Fibroblast of skin of left quadriceps (primary cell): ENCODE results near the gene FUT2.
A peak's percentile ranks its signal among the peaks of the same experiment; 100 is the strongest.
"Not testable (repeated sequence)": the region's sequence is repeated elsewhere in the genome, so short reads cannot be mapped to it uniquely, and the experiment has no call there.

Experiments
- DNase-seq, 2 experiments: peaks; one replicate each; pipeline ENCODE4 v3.0.0-alpha.2; 2013; ENCODE audit warnings: low read depth in 2 of 2

The FUT2 gene

GRCh38 chr19:48670699-48671445 is 24.9 kb upstream of the FUT2 start:
- no peak for DNase-seq

GRCh38 chr19:48671446-48671995 is 24.2 kb upstream of the FUT2 start:
- DNase-seq = no peak

DNA sequence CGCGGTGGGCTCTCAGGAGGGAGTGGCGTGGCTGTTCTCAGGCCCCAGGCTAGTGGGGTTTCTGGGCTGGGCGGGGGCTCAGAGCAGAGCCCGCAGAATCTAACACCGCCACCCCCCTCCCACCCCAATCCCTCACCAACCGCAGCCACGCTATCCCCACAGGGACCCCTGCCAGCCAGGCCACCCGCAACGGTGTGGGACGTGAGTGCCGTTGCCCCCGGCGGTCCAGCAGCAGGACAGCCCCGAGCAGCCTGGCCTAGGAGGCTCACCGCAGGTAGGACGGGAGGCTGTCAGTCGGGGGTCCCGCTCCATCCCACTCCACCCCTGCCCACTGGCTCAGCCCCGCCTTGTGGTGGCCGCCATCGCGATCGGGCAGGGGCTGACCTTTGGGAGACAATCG is 22.8 kb upstream of the FUT2 start, which contains the start of gene NTN5:
Gene NTN5 (minus strand): TSS at position 24 of the 400 bp plus-strand sequence. CDS start 2,031 bp downstream, outside the sequence.
- DNase-seq = no peak

DNA sequence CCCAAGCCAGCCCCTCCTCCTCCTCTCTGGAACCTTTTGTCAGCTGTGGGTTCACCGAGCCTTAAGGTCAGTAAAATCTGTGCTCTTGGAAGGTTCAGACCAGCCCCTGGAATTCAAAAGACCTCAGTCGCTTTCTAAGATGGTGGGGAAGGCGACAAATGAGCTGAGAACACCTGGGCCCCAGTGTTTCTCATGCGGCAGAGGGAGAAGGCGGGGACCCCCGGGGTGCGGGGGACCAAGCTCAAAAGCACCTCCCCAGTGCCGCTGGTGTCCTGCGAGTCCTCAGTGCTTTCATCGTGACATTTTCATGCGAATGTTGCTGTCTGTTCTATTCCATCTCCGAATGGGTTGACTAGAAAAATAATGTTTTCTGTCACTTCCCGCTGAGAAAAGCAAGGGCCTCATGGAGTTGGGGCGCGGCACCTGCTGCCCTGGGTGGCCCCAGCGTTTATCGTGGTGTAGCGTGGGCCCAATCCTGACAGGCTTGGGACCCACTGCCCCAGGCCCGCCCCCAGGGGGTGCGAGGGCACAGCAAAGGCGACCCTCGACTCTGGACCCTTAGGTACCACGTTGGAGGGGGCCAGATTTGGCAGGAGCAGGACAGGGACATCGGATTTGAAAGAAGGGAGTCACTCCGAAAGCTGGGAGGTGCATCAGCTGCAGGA is 22.2 kb upstream of the FUT2 start:
- no peak for DNase-seq

- DNase-seq = no peak
Measured at GRCh38 chr19:48674216-48674809, 21.5 kb upstream of the FUT2 start.

DNA sequence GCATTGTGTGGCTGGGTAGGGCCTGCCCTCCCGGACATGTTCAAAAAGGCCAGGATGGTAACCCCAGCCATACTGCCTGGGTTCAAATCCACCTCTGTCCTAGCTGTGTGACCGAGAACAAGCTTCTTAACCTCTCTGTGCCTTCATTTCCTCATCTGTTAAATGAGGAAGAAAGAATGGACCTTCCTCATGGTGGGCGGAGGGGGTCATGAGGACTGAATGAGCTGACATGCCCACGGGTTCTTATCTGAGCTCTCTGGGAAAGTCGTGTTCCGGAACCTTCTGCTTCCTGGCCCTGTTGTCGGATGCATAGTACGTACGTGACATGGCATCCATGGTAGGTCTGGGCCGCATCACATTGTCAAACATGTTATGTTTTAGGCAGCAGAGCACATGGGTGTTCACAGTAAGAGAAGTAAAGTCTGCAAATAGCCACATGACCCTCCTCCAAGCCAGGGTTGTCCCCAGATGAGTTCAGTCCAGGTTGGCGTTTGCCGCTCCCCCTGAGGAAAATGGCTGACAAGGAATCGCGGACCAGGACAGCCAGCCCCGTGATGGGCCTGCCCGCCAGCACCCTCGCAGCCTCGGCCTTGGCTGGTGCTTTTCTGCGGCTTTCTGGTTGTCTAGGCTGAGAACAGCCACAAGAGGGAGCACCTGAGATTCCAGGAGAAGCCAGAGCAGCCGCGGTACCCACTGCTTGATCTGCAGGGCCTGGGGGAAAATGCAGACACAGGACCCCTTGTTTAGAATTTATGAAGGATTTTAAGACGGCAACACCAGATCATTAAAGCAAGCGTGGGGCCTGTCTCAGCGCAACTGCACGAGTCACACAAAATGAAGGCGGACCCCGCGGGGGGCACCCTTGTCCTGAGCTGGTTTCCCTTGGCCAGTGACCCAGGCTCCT is 20.6 kb upstream of the FUT2 start:
- peak; percentile 55 to 60 for DNase-seq

GRCh38 chr19:48676487-48676886 is 19.3 kb upstream of the FUT2 start:
- DNase-seq = no peak

- DNase-seq = no peak
Measured at GRCh38 chr19:48676887-48677286, 18.9 kb upstream of the FUT2 start.

DNA sequence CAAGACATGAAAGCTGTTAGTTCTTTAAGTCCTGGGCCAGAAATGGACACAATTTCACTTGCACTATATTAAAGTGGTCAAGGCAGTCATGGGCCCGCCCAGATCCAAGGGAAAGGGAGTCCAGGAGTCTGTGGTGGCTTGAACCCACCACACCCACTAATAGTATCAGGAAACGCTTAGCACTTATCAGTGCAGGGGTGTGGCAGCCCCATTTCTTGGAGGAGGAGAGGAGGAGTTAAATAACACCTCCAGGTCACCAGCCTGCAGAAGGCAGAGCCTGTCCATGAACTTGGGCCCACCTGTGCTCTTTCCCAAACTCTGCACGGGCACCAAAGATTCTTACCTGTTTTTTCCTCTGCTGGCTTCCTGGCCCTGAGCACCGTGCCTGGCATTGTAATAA is 17.6 kb upstream of the FUT2 start:
- no peak for DNase-seq

DNA sequence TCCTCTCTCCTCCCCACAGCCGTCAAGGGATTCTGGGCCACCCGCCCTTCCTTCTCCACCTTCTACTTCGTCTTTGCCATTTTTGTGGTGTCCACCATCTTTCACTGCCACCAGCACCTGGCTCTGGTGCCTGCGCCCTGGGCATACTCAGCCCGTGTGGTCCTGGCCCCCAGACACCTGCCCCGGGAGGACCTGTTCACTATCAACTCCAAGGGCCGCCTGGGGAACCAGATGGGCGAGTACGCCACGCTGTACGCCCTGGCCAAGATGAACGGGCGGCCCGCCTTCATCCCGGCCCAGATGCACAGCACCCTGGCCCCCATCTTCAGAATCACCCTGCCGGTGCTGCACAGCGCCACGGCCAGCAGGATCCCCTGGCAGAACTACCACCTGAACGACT is 15.8 kb upstream of the FUT2 start:
- not testable (repeated sequence) for DNase-seq

- DNase-seq = no peak
Measured at GRCh38 chr19:48680436-48681126, 15.2 kb upstream of the FUT2 start.

DNA sequence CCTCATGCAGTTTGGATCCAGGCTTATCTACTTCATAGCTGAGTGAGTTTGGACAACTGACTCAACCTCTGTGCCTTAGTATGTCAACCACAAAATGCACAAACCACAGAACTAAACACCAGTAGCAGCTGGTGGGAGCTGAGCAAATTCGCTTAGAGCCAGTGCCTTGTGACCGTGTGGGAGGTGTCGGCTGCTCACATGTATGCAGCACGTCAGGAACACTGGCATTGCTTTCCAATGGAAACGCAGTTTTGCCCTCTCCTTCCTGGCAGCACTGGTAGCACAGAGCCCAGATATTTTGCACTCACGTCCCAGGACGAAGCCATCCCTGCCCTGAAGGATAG is 14.7 kb upstream of the FUT2 start:
- no peak for DNase-seq

DNA sequence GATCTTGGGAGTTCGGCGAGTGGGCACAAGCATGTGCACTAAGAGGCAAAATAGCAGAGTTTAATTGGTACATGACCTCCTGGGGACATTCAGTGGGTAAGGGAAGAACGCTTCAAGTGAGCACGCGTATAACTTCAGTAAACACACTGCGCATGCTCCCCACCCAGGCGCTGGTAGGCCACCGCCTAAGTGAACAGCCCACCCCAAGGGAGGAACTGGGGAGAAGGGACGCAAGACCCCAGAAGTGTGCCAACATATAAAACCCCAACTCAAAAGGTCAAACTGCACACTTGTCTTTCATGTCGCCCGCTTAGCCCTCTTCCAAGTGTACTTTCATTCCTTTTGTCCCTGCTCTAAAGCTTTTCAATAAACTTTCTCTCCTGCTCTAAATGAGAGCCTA is 12.4 kb upstream of the FUT2 start:
- peak in 1 of 2 experiments; percentile 14 for DNase-seq

GRCh38 chr19:48685583-48685982 is 10.2 kb upstream of the FUT2 start:
- DNase-seq = no peak

DNA sequence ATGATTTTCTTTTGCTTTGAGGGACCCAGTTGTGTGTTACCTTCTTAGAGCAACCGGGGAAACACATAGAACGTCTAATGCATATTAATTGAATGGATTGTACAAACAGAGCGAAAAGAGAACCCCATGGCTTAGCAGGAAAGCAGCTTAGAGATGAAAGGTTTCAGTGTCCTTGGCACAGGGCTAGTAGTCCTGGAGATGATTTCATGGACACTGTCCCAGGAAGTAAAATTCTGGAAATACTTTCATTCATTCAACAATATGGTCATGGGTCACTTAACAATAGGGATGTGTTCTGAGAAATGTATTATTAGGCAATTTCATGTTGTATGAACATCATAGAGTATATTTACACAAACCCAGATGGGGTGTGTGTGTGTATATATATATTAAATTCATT is 9.7 kb upstream of the FUT2 start:
- DNase-seq = no peak

GRCh38 chr19:48686637-48687036 is 9.1 kb upstream of the FUT2 start:
- not testable (repeated sequence) for DNase-seq

DNA sequence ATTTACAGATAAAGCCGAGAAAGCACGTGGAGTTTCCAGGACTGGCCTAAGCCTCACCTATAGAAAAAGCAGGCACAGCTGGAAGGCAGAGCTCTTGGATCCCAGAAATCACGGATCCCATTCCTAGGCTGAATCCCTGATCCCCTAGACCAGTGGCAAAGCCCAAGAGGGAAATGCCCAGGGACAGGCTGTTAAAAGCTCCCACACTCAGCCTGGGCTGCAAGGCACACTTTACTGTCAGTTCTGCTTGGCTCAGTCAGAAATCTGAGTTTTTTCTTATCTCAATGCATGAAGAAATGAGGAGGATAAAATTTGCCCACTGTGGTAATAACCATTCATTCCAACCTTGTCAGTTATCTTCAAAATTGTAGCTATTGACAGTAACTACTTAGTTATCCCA is 8.0 kb upstream of the FUT2 start:
- DNase-seq = no peak

- no peak for DNase-seq
Measured at GRCh38 chr19:48689449-48689848, 6.3 kb upstream of the FUT2 start.

DNA sequence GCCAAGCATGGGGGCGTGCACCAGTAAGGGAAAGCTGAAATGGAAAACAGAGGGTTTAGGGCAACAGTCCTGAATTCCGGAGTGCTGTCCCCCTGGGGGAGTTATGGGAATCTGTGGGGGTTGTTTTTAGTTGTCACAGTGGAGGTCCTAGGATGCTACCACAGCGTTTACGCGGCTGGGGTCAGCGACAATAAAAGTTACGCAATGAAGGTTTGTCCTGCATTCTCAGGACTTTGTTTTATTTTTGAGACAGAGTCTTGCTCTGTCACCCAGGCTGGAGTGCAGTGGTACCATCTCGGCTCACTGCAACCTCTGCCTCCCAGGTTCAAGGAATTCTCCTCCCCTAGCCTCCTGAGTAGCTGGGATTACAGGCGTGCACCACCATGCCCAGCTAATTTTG is 2.1 kb upstream of the FUT2 start:
- DNase-seq = not testable (repeated sequence)

DNA sequence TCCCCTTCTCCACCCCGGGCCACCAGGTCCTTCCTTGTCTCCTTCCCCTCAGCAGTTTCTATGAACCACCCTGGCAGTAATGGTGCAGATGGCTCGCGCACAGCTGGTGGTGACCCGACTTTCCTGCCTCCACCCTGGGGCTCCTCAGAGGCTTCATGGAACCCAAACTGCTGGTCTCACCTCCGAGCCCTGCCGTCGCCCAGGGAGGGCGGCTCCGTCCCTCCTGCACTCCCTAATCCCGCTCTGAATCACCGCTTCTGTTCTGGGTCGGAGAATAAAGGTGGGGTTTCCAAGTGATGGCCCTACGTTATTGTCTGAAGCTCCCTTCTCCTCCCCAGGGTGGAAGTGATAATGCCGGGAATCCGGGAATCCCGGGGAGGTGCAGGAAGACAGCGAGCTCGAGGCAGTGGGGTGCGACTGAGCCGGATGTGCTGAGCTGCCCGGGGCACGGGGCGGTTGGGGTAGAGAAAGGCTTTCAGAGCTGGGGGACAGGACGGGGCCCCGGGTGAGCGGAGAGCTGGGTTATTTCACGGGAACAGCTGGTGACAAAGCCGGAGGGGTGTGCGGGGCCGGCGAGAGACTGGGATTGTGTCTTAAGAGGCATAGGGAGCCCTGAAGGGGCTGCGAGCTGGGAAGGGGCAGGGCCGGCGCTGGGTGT is 711 bp downstream of the FUT2 start:
- no peak for DNase-seq

GRCh38 chr19:48698046-48698445 is 2.3 kb downstream of the FUT2 start:
- peak; percentile 51 to 54 for DNase-seq
